ENCODE data around the gene MAEA. TPM values are rescaled to one million over a fixed set of nuclear protein-coding genes. Genes with fewer than 3 reads are reported as not detected.

The MAEA gene
- total and polyA plus RNA-seq, 2 experiments from 2014 or later = 49.8 to 99.0 TPM

GRCh38 chr4:1369479-1370079 is 79.9 kb downstream of the MAEA start (continued):
- TF ChIP-seq ZNF462 (CRISPR knock-in tag; IDR thresholded peaks at IDR 0.05) = no peak
- TF ChIP-seq POLR2AphosphoS5 (IDR thresholded peaks at IDR 0.05; ENCODE audit: low read depth) = no peak
- TF ChIP-seq STAT1 (IDR thresholded peaks at IDR 0.05; ENCODE audit: unreplicated experiment) = no peak
- no peak for TF ChIP-seq ETS1 (IDR thresholded peaks at IDR 0.05)
- no peak for TF ChIP-seq NANOG (IDR thresholded peaks at IDR 0.05; ENCODE audit: borderline replicate concordance)
- no peak for TF ChIP-seq EZH2 (IDR thresholded peaks at IDR 0.05; ENCODE audit: low read depth, unreplicated experiment)
- no peak for TF ChIP-seq CREB1 (CRISPR knock-in tag; IDR thresholded peaks at IDR 0.05; ENCODE audit: low read depth)
- TF ChIP-seq CTCF (conservative IDR thresholded peaks at IDR 0.05; ENCODE audit: low read depth in 2 of 2) = no peak
- TF ChIP-seq ZNF114 (CRISPR knock-in tag; IDR thresholded peaks at IDR 0.05) = no peak
- TF ChIP-seq JUNB (IDR thresholded peaks at IDR 0.05; ENCODE audit: unreplicated experiment) = no peak
- no peak for TF ChIP-seq EZH2phosphoT487 (IDR thresholded peaks at IDR 0.05; ENCODE audit: unreplicated experiment)
- TF ChIP-seq ZNF331 (CRISPR knock-in tag; IDR thresholded peaks at IDR 0.05; ENCODE audit: low read depth) = no peak
